Common myeloid progenitor, CD34-positive (primary cell): ENCODE results near the gene SMIM28.

Experiments used
- CTCF ChIA-PET: fragments of 350-600 bp; sonication (Branson Sonifier 250); formaldehyde crosslinking; loops from one replicate; lab custom pipeline; 2021; ENCODE audit warnings: antibody characterized with exemption; lab: Charles Lee
- POLR2A ChIA-PET: fragments of 350-600 bp; sonication (Branson Sonifier 250); formaldehyde crosslinking; loops from one replicate; lab custom pipeline; 2021; ENCODE audit warnings: antibody characterized with exemption; lab: Charles Lee
- DNase-seq, 3 donors: peaks; one replicate each; pipeline versions ENCODE4 v3.0.0 to v3.0.0-alpha.2; 2013
- H3K27ac ChIP-seq, 2 experiments: 1 replicate in 1 of 2; 2 replicates in 1 of 2; pipeline ENCODE4 v1.7.0; 2013; ENCODE audit warnings: inconsistent platforms in 2 of 2, low read length in 2 of 2, mild to moderate bottlenecking in 2 of 2, low read depth in 1 of 2, moderate library complexity in 1 of 2; ENCODE audit not compliant: severe bottlenecking in 2 of 2, insufficient read depth in 1 of 2, poor library complexity in 1 of 2
- H3K27me3 ChIP-seq, 5 experiments: replicated peaks in 2 of 5; 1 replicate in 3 of 5; 2 replicates in 2 of 5; pipeline versions ENCODE4 v1.6.1 to v1.7.0; 2013; ENCODE audit warnings: low read length in 4 of 5, mild to moderate bottlenecking in 2 of 5, moderate library complexity in 2 of 5, inconsistent platforms in 1 of 5; ENCODE audit not compliant: insufficient read depth in 5 of 5, control insufficient read depth in 4 of 5
- H3K36me3 ChIP-seq, 4 experiments: 1 replicate in 2 of 4; 2 replicates in 2 of 4; pipeline versions ENCODE4 v1.6.1 to v1.7.0; 2013; ENCODE audit warnings: low read length in 3 of 4, control low read depth in 1 of 4, mild to moderate bottlenecking in 1 of 4; ENCODE audit not compliant: control insufficient read depth in 4 of 4, insufficient read depth in 4 of 4
- H3K4me1 ChIP-seq, 4 experiments: 1 replicate in 3 of 4; 2 replicates in 1 of 4; pipeline versions ENCODE4 v1.6.1 to v1.7.1; 2013; ENCODE audit warnings: low read length in 3 of 4, mild to moderate bottlenecking in 3 of 4, control low read depth in 1 of 4, inconsistent platforms in 1 of 4, moderate library complexity in 1 of 4; ENCODE audit not compliant: control insufficient read depth in 4 of 4, insufficient read depth in 4 of 4; ENCODE audit errors: control extremely low read depth in 1 of 4
- H3K4me3 ChIP-seq, 7 experiments: 1 replicate in 4 of 7; 2 replicates in 3 of 7; pipeline versions ENCODE4 v1.5.1 to v1.7.0; 2013; ENCODE audit warnings: mild to moderate bottlenecking in 7 of 7, low read length in 6 of 7, moderate library complexity in 6 of 7, inconsistent platforms in 2 of 7, low read depth in 2 of 7, control low read depth in 1 of 7; ENCODE audit not compliant: insufficient read depth in 4 of 7, control insufficient read depth in 1 of 7; ENCODE audit errors: extremely low read depth in 1 of 7
- H3K9me3 ChIP-seq, 5 experiments: 1 replicate in 4 of 5; 2 replicates in 1 of 5; pipeline versions ENCODE4 v1.6.1 to v1.7.1; 2013; ENCODE audit warnings: low read length in 4 of 5, mild to moderate bottlenecking in 2 of 5, inconsistent platforms in 1 of 5, low read depth in 1 of 5, moderate library complexity in 1 of 5; ENCODE audit not compliant: control insufficient read depth in 4 of 5, insufficient read depth in 2 of 5; ENCODE audit errors: control extremely low read depth in 1 of 5
- WGBS: methylation state at CpG from one replicate; pipeline ENCODE4 v1.1.5; 2013; ENCODE audit not compliant: insufficient coverage; 5-methylcytosine and 5-hydroxymethylcytosine counted together

Gene SMIM28

DNA sequence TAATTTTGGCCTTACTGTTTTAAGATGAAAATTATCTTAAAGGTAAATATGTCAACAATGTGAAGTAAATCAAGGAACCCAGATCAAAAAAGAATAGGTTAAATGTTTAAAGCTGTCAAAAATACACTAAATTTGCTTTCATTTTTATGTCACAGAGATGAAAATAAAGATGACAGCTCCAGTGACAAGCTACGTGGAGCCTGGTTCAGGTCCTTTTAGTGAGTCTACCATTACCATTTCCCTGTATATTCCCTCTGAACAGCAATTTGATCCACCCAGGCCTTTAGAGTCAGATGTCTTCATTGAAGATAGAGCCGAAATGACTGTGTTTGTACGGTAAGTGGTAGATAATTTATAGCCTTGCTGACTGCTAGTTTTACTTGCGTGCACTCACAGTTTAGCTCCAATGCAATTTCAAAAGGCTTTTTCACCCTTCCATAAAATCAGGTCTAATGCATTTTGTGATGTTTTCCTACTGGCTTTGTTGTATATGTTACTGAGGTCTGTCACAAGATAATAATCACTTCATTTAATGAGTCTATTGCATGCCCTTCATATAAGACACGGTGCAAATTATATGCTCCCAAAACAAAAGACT is 28.2 kb downstream of the SMIM28 start:
- no peaks in the 10 kb centered on the region for H3K9me3 ChIP-seq
- peaks cover 4 to 32% (median 20%) of the 10 kb centered on the region in 4 experiments for H3K4me1 ChIP-seq
- peak in 1 of 3 donors; percentile 21 for DNase-seq
- H3K36me3 ChIP-seq, result peaks cover 5 to 45% (median 30%) of the 10 kb centered on the region in 4 experiments
- POLR2A ChIA-PET, result no interaction called here
- H3K27me3 ChIP-seq, result no peaks in the 10 kb centered on the region
- CTCF ChIA-PET, result interaction anchor here (0.8 to 4.5 kb wide), 9 partner anchors 11 to 290 kb away, joined by 3 to 30 read pairs (median 3); partner anchors contain the start of gene SMIM28
- WGBS, result no CpG with 5 or more reads among the region's 5 CpGs
- peak overlapping the region in 1 of 7 experiments; percentile 81 for H3K4me3 ChIP-seq
- H3K27ac ChIP-seq, result no peak overlapping the region

DNA sequence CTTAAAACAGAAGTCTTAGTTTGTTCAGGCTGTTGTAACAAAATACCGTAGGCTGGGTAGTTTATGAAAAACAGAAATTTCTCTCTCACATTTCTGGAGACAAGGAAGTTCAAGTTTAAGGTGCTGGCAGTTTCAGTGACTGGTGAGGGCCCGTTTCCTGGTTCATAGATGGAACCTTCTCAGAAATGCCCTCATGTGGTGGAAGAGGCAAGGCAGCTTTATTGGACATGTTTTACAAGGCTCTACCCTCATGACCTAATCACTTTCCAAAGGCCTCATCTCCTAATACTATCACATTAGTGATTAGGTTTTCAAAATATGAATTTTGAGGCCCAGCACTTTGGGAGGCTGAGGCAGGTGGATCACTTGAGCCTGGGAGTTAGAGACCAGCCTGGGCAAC is 28.7 kb downstream of the SMIM28 start:
- peak; percentile 54 to 64 (median 56) for DNase-seq
- Histone ChIP-seq H3K4me1 (peaks cover 4 to 37% (median 22%) of the 10 kb centered on the region in 4 experiments), H3K9me3 (no peaks in the 10 kb centered on the region), H3K36me3 (peaks cover 5 to 50% (median 33%) of the 10 kb centered on the region in 4 experiments), H3K27me3 (no peaks in the 10 kb centered on the region), H3K27ac (no peak overlapping the region), H3K4me3 (peak overlapping the region in 1 of 7 experiments; percentile 81)
- POLR2A ChIA-PET, result no interaction called here
- CTCF ChIA-PET, result interaction anchor here (0.8 to 4.5 kb wide), 6 partner anchors 10 to 290 kb away, joined by 3 to 30 read pairs (median 4); no protein-coding TSS in a partner anchor
- 50% methylated on average over 2 of the region's 2 CpGs for WGBS

DNA sequence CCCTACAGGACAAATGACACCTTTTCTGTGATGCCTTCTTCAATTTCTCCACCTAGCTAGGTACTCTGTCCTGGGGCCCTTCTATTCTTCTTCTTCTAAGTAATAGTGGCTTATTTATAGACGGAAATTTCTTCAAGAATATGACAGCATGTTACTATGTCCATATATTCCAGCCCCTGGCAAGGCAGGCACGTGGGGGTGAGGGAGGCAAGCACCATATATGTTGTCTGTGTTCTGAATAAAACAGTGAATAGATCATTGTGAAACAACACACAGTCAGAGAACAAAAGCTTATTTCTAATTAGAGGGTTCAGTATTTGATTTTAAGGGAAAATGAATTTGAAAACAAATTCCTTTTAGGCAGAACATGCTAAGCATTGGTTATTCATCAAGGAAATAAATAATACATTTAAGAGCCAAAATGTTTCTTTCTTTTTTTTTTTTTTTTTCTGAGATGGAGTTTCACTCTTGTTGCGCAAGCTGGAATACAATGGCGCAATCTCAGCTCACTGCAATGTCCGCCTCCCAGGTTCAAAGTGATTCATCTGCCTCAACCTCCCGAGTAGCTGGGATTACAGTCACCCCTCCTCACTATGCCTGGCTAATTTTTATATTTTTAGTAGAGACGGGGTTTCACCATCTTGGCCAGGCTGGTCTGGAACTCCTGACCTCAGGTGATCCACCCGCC is 32.5 kb downstream of the SMIM28 start:
- H3K36me3 ChIP-seq, result peaks cover 20 to 85% (median 58%) of the 10 kb centered on the region in 4 experiments
- H3K27ac ChIP-seq, result peak overlapping the region in 1 of 2 experiments; percentile 4
- ChIA-PET CTCF (interaction anchor here (0.7 to 1.0 kb wide), 3 partner anchors 15 to 295 kb away, joined by 3 read pairs; no protein-coding TSS in a partner anchor), POLR2A (no interaction called here)
- DNase-seq, result no peak
- WGBS, result 100% methylated on average over 2 of the region's 8 CpGs
- H3K4me3 ChIP-seq, result no peak overlapping the region
- H3K27me3 ChIP-seq, result no peaks in the 10 kb centered on the region
- H3K4me1 ChIP-seq, result peaks cover under 1 to 22% (median 11%) of the 10 kb centered on the region in 4 experiments
- H3K9me3 ChIP-seq, result no peaks in the 10 kb centered on the region

DNA sequence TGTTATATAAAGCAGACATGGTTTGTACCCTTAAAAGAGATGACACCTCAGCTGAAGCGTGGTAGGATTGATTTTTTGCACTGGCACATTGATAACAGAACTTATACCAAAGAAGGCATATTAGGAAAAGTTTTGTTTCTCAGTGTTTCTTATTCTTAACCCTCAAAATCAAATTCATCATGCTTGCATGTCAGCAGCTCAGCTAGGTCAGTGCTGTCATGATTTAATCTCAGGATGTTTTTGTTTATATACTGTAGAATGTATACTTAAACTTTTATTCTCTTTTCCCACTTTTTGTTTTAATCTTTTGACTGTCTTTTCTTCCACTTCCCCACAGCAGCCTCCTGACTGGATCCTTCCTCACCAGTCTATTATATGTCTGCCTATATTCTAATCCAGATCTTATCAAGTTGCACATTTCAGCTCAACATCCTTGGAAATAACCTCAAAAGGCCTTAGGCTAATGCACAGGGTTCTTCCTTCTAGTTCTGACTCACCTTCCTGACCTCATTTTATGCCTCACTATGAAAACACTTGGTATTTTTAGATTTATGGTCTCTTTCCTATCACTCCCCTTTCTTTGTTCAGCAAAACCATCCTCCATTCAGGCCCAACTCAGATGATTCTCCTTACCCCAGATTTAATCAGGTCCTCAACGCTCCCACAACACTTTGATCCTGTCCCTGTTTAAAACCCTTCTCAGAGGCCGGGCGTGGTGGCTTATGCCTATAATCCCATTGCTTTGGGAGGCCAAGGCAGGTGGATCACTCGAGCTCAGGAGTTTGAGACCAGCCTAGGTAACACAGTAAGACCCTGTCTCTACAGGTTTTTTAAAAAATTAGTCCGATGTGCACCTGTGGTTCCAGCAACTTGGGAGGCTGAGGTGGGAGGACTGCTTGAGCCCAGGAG is 33.5 kb downstream of the SMIM28 start:
- peak overlapping the region in 1 of 2 experiments; percentile 32 for H3K27ac ChIP-seq
- no peak overlapping the region for H3K4me3 ChIP-seq
- CTCF ChIA-PET, result interaction anchor here (0.7 to 2.3 kb wide), 2 partner anchors 14 to 18 kb away, joined by 3 to 7 read pairs; no protein-coding TSS in a partner anchor
- POLR2A ChIA-PET, result no interaction called here
- no peaks in the 10 kb centered on the region for H3K9me3 ChIP-seq
- DNase-seq, result peak; percentile 19 to 83 (median 81)
- 86% methylated on average over 5 of the region's 6 CpGs for WGBS
- H3K36me3 ChIP-seq, result peaks cover 20 to 86% (median 58%) of the 10 kb centered on the region in 4 experiments
- H3K4me1 ChIP-seq, result peaks cover 0 to 12% (median 4%) of the 10 kb centered on the region in 4 experiments
- no peaks in the 10 kb centered on the region for H3K27me3 ChIP-seq

DNA sequence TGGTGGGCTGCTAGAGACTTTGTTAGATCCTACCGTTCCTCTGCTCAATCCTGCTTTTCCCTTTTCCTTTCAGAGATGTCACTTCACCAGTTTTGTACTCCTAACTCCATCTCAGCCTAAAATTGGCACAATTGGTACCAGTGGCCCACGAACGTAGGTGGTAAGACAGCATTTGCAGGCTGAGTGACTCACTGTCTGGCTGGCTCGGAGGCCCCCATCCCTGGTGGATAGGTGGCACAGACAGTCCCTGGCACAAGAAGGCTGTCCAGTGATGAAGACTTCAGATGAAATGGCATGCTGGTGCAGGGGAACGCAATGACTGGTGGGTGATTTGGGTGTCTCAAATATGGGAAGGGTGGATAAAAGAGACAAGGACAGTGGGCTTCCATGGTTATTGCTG is 37.4 kb downstream of the SMIM28 start:
- CTCF ChIA-PET, result interaction anchor here (0.6 to 5.3 kb wide), 3 partner anchors 10 to 26 kb away, joined by 5 to 26 read pairs (median 5); partner anchors contain the start of gene HEBP2
- Histone ChIP-seq H3K36me3 (peaks cover 17 to 80% (median 48%) of the 10 kb centered on the region in 4 experiments), H3K4me3 (no peak overlapping the region), H3K4me1 (peaks cover 0 to 10% (median 4%) of the 10 kb centered on the region in 4 experiments), H3K9me3 (peaks cover 0 to 11% (median 2%) of the 10 kb centered on the region in 5 experiments), H3K27me3 (no peaks in the 10 kb centered on the region), H3K27ac (no peak overlapping the region)
- 95% methylated on average over 5 of the region's 5 CpGs for WGBS
- POLR2A ChIA-PET, result interaction anchor here (0.6 kb wide), 1 partner anchor 135 kb away, joined by 6 read pairs; no protein-coding TSS in a partner anchor
- DNase-seq, result no peak

DNA sequence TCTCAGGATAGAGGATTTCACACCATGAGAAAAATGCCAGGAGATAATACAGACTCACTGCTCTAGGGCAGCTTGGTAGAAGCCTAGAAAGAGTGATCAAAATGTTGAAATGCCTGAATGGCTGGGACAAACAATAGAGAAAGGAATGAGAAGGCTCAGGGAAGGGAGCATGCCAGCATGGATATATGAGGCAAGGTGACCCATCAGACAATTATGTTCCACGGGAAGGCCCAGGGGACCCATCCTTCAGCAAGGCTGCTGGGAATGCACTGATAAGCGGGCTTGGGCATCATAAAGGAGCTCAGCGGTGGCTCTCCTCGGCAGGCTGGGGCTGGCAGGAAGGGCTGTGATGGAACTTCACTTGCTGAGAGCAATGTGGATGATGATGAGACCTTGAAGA is 38.5 kb downstream of the SMIM28 start:
- POLR2A ChIA-PET, result no interaction called here
- CTCF ChIA-PET, result interaction anchor here (1.3 to 5.3 kb wide), 2 partner anchors 12 kb away, joined by 6 to 26 read pairs; partner anchors contain the start of gene HEBP2
- peaks cover 17 to 70% (median 45%) of the 10 kb centered on the region in 4 experiments for H3K36me3 ChIP-seq
- no peak overlapping the region for H3K27ac ChIP-seq
- peaks cover 0 to 6% (median 2%) of the 10 kb centered on the region in 4 experiments for H3K4me1 ChIP-seq
- H3K4me3 ChIP-seq, result no peak overlapping the region
- WGBS, result 97% methylated on average over 4 of the region's 4 CpGs
- no peaks in the 10 kb centered on the region for H3K27me3 ChIP-seq
- H3K9me3 ChIP-seq, result peaks cover 0 to 11% (median 2%) of the 10 kb centered on the region in 5 experiments
- no peak for DNase-seq
